Neuron (in vitro differentiated cells): ENCODE results near the gene CLK2.
"Not testable (repeated sequence)": the region's sequence is repeated elsewhere in the genome, so short reads cannot be mapped to it uniquely, and the experiment has no call there.

Experiments
- H2AFZ ChIP-seq: one replicate; pipeline ENCODE4 v1.6.1; 2013; ENCODE audit warnings: low read depth, mild to moderate bottlenecking, inconsistent platforms, low read length, moderate library complexity
- H3K27me3 ChIP-seq: one replicate; pipeline ENCODE4 v1.6.1; 2013; ENCODE audit warnings: low read length; ENCODE audit not compliant: insufficient read depth
- H3K36me3 ChIP-seq: one replicate; pipeline ENCODE4 v1.6.1; 2013; ENCODE audit warnings: low read length; ENCODE audit not compliant: insufficient read depth
- H3K4me1 ChIP-seq: one replicate; pipeline ENCODE4 v1.6.1; 2013; ENCODE audit warnings: low read length; ENCODE audit not compliant: insufficient read depth
- H3K4me3 ChIP-seq: 2 replicates; pipeline ENCODE4 v1.5.1; 2013; ENCODE audit warnings: mild to moderate bottlenecking, low read length, moderate library complexity
- H3K9me3 ChIP-seq: one replicate; pipeline ENCODE4 v1.6.1; 2013; ENCODE audit warnings: low read length

CLK2 gene

GRCh38 chr1:155236451-155236850 is 36.9 kb downstream of the CLK2 start:
- Histone ChIP-seq H3K4me1 (peaks cover 3% of the 10 kb centered on the region), H3K4me3 (no peak overlapping the region), H2AFZ (no peak overlapping the region), H3K9me3 (no peaks in the 10 kb centered on the region), H3K36me3 (peaks cover 10% of the 10 kb centered on the region), H3K27me3 (no peaks in the 10 kb centered on the region)

GRCh38 chr1:155235375-155235774 is 37.9 kb downstream of the CLK2 start:
- not testable (repeated sequence) for H2AFZ ChIP-seq, H3K27me3 ChIP-seq, H3K4me1 ChIP-seq, H3K4me3 ChIP-seq, H3K9me3 ChIP-seq
- H3K36me3 ChIP-seq = peaks cover 10% of the 10 kb centered on the region

GRCh38 chr1:155233502-155233901 is 39.8 kb downstream of the CLK2 start:
- H3K9me3 ChIP-seq, H3K4me3 ChIP-seq, H3K4me1 ChIP-seq, H2AFZ ChIP-seq, H3K27me3 ChIP-seq: not testable (repeated sequence)
- H3K36me3 ChIP-seq = peaks cover 10% of the 10 kb centered on the region

GRCh38 chr1:155232001-155232978 is 41.0 kb downstream of the CLK2 start:
- H3K27me3 ChIP-seq, H3K9me3 ChIP-seq, H3K4me1 ChIP-seq, H3K4me3 ChIP-seq, H2AFZ ChIP-seq: not testable (repeated sequence)
- peaks cover 10% of the 10 kb centered on the region for H3K36me3 ChIP-seq

GRCh38 chr1:155231302-155231701 is 42.0 kb downstream of the CLK2 start:
- not testable (repeated sequence) for H3K4me3 ChIP-seq, H3K36me3 ChIP-seq, H3K9me3 ChIP-seq, H2AFZ ChIP-seq, H3K4me1 ChIP-seq, H3K27me3 ChIP-seq

- no peaks in the 10 kb centered on the region for H3K9me3 ChIP-seq
Measured at GRCh38 chr1:155228096-155228427, 45.2 kb downstream of the CLK2 start.

DNA sequence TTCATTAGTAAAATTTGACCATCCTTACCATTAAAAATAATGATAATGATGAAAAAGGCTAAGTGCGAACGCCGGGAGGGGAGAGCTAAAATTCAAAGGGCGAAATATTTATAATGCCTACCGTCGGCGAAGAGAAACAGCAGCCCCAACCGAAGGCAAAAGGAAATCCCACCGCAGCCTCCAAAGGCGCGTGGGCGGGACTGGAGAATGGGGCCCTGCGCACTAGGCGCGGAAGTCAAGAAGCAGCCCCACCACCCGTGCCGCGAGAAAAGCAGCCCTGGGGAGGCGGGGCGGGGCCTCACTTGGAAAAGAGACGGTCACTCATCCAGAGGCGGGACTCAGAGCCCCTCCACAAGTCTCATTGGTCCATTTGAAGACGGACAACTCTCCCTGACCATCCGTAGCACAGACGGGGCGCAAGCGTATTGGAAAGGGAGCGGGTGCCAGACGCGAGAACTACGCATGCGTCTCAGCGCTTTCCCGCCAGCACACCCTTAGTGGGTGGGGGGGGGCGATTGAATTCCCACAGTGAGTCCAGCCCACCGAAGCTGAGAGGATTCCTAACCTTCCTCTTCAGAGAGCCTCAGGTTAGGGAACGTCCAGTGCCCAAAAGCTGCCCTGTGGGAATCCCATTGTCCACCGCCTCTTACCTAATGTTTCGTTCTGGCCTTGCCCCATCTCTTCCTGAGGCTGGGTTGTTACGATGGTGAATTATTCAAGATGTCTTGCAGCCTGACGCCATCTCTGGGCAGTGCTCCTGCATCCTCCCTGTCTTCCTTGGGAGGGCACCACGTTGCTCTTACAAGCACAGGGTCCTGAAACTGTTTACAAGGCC is 45.8 kb downstream of the CLK2 start:
- Histone ChIP-seq H3K4me3 (peak overlapping the region; percentile 76), H3K4me1 (peaks cover 18% of the 10 kb centered on the region), H3K27me3 (no peaks in the 10 kb centered on the region)

More at GRCh38 chr1:155228096-155228427, 45.2 kb downstream of the CLK2 start:
- Histone ChIP-seq H3K4me1 (peaks cover 18% of the 10 kb centered on the region), H3K36me3 (peaks cover 14% of the 10 kb centered on the region), H3K4me3 (peak overlapping the region; percentile 76), H2AFZ (no peak overlapping the region), H3K27me3 (no peaks in the 10 kb centered on the region)

DNA sequence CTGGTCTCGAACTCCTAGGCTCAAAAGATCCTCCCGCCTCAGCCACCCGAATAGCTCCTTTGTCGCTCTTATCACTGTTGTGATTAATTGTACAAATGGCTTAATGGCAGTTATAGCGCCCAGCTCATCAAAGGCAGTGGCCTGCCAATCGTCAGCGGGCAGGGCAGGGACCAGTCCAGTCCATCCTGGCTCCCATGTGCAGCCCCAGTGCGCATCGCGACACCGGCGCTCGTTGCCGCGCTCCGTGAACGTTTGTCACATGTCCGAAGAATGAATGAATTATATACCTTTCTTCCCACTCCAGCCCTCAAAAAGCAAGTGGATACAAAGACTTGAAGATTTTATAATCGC is 46.4 kb downstream of the CLK2 start:
- Histone ChIP-seq H3K9me3 (no peaks in the 10 kb centered on the region), H3K36me3 (peaks cover 14% of the 10 kb centered on the region), H3K4me1 (peaks cover 18% of the 10 kb centered on the region), H2AFZ (peak overlapping the region; percentile 10), H3K27me3 (no peaks in the 10 kb centered on the region), H3K4me3 (peak overlapping the region; percentile 76)

More for the DNA sequence above, 45.8 kb downstream of the CLK2 start:
- Histone ChIP-seq H3K36me3 (peaks cover 14% of the 10 kb centered on the region), H2AFZ (peak overlapping the region; percentile 10), H3K9me3 (no peaks in the 10 kb centered on the region)

GRCh38 chr1:155226188-155226909 is 47.0 kb downstream of the CLK2 start:
- peaks cover 18% of the 10 kb centered on the region for H3K4me1 ChIP-seq
- peak overlapping the region; percentile 76 for H3K4me3 ChIP-seq
- H3K9me3 ChIP-seq = no peaks in the 10 kb centered on the region

GRCh38 chr1:155225404-155225759 is 47.9 kb downstream of the CLK2 start:
- not testable (repeated sequence) for H3K9me3 ChIP-seq, H2AFZ ChIP-seq, H3K27me3 ChIP-seq, H3K4me3 ChIP-seq
- Histone ChIP-seq H3K36me3 (peaks cover 17% of the 10 kb centered on the region), H3K4me1 (peaks cover 18% of the 10 kb centered on the region)

More at GRCh38 chr1:155226188-155226909, 47.0 kb downstream of the CLK2 start:
- Histone ChIP-seq H3K36me3 (peaks cover 14% of the 10 kb centered on the region), H3K27me3 (no peaks in the 10 kb centered on the region), H2AFZ (peak overlapping the region; percentile 10)

- H3K4me3 ChIP-seq = no peak overlapping the region
- H2AFZ ChIP-seq = no peak overlapping the region
- H3K4me1 ChIP-seq = peaks cover 15% of the 10 kb centered on the region
- peaks cover 17% of the 10 kb centered on the region for H3K36me3 ChIP-seq
- H3K27me3 ChIP-seq = no peaks in the 10 kb centered on the region
- H3K9me3 ChIP-seq = no peaks in the 10 kb centered on the region
Measured at GRCh38 chr1:155223047-155223446, 50.3 kb downstream of the CLK2 start.

DNA sequence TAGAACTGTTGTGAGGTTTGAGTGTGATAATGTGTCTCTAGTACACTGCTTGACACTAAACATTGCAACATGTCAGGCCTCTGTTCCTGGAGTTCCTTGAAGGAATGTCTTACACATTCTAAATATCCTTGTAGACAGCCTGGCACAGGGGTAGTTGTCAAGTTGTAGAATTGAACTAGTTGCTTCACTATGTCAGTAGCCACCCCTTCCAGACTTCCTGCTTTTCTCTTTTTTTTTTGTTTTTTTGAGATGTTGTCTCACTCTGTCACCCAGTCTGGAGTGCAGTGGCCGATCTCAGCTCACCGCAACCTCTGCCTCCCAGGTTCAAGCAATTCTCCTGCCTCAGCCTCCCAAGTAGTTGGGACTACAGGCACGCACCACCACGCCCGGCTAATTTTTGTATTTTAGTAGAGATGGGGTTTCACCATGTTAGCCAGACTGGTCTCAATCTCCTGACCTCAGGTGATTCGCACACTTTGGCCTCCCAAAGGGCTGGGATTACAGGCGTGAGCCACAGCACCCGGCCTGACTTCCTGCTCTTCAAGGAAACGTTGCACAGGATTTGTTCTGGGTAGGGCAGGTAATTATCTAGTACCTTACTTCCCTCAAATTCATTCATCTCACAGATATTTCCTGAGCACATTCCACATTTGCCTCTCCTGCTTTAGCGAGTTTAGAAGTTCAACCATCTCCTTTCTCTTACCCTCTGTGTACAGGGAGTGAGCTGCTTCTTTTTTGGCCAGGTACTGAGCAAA is 52.9 kb downstream of the CLK2 start:
- H3K4me1 ChIP-seq, H3K9me3 ChIP-seq, H3K27me3 ChIP-seq, H3K4me3 ChIP-seq, H2AFZ ChIP-seq: not testable (repeated sequence)
- peaks cover 31% of the 10 kb centered on the region for H3K36me3 ChIP-seq
